Stimulated activated CD4-positive, alpha-beta T cell treated with anti-CD3 and anti-CD28 coated beads, Interleukin-12 subunit alpha, Interleukin-12 subunit beta, amount 100 ng/mL, for 4 hours (primary cell): ENCODE data around the gene TRIM17.

Experiments used
- DNase-seq: peaks from one replicate; pipeline ENCODE4 v3.0.0-alpha.2; 2020

Gene TRIM17

DNA sequence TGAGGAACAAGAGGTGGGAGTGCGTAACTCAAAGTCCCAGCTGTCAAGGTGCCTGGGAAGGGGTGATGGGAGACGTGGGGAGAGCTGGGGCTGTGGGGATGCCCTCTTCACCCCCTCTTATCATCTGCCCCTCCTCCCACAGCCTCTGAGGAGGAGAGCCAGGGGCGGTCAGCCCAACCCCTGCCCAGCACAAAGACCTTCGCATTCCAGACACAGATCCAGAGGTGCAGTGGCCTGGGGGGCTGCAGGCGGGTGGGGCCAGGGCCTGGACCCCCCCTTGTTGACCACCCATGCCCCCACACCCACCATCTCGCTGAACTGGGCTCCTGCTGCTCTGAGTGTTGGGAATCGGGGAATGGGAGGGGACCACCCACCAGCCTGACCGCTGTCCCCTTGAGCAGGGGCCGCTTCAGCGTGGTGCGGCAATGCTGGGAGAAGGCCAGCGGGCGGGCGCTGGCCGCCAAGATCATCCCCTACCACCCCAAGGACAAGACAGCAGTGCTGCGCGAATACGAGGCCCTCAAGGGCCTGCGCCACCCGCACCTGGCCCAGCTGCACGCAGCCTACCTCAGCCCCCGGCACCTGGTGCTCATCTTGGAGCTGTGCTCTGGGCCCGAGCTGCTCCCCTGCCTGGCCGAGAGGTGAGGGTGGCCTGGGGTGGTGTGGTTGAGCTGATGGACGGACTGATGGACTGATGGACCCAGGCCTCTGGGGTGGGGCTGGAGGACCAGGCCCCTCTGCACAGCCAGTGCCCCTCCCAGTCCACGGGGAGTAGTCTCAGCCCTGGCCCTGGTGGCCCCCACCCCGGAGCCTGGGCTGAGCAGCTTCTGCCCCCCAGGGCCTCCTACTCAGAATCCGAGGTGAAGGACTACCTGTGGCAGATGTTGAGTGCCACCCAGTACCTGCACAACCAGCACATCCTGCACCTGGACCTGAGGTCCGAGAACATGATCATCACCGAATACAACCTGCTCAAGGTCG is 39.7 kb downstream of the TRIM17 start:
- DNase-seq: no peak

DNA sequence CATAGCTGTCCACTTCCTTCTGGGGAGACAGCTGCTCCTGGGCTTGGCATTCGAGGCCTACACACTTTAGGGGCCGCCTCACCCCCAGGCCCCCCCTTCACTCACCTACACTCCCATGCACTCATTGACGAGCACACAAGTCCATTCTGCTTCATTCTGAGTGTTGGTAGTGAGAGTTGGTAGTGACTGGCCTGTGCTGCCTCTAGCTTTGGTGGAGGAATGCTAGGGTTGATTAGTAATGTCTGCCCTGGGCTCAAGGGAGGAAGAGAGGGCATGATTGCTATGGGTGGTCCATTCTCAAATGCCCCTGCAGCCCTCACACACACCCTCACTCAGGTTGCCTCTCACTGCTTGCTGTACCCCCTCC is 40.4 kb downstream of the TRIM17 start:
- DNase-seq: no peak

DNA sequence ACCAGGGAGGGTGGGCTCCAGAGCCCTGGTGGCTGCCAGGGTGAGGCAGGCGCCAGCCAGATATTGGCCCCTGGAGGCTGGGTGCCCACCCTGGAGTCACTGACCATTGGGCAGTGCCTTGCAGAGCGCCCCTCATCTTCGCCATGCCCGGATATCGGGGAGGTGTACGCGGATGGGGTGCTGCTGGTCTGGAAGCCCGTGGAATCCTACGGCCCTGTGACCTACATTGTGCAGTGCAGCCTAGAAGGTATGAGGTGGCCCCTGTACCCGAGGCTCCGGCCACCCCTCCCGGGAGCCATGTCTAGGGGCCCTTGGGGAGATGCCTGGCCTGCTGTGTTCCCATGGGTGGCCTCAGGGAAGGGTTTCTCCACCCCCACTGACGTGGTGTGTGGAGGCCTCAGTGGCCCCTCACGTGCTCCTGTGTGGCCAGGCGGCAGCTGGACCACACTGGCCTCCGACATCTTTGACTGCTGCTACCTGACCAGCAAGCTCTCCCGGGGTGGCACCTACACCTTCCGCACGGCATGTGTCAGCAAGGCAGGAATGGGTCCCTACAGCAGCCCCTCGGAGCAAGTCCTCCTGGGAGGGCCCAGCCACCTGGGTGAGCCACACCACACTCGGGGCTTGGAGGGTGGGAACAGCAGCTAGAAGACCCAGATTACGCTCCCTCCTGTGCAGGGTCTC is 40.9 kb downstream of the TRIM17 start:
- DNase-seq: no peak

DNA sequence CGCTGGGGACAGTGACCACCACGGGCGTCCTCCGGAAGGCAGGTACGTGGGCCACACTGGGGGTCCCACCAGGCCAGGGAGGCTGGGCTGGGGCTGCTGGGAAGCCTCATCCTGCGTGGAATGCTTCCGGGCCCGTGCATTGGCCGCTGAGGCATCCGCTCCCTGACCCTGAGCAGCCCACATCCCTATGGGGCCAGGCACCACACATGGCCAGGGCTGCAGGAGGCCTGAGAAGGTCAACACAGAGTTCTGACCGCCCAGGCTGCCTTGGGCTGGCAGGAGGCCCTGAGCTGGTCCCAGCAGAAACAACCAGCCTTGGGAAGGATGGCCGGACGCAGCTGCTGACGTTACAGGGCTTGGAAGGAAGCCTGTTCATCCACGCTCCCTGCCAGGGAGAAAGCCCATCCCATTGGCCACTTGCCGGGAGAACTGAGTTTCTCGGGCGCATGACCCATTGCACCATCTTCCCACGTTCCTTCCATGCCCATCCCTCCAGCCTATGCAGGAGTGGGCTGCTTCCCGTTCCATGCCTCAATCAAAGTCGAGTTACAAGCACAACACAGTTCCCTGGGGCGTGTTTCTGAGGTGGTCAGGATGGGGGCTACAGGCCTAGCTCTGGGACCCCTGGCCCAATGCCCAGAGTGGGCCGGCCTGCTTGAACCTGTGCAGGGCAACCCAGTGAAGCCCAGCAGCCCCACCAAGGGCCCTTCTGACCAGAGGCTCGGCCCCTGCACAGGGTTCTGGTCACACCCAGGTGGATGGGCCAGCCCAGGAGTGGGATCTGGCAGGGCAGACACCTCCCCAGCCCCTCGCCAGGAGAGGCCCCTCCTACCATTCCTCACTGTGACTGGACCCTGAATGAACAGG is 41.7 kb downstream of the TRIM17 start:
- no peak for DNase-seq

DNA sequence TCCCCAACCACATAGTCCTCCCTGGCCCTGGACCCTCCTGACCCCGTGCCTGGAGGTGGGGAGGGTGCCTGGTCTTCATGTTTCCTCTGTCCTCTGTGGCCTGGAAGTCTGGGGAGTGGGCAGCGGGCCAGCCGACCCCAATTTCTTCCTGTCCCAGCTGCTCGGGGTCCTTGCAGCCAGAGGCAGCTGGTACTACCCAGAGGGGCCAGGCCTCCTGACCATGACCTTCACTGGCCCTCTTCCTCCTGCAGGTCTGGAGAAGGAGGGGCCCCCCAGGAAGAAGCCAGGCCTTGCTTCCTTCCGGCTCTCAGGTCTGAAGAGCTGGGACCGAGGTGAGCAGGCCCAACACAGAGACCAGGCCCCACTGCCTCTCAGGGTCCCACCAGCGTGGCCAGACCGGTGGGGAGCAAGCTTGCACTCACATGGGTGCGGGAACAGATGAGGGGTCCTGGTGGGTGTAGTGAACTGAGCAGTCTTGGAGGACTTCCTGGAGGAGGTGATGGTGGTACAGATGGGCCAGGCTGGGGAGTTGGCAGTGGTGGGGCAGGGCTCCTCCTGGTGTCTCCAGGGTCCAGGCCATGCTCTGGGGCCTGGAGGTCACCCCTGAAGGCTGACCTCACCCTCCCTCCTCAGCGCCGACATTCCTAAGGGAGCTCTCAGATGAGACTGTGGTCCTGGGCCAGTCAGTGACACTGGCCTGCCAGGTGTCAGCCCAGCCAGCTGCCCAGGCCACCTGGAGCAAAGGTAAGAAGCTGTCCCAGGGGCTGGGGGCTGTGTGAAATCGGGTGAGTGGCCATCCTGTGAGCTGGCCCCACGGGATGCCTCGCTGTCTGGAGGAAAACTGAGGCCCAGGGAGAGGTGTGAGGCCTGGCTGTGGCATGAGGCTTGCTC is 42.7 kb downstream of the TRIM17 start:
- no peak for DNase-seq

DNA sequence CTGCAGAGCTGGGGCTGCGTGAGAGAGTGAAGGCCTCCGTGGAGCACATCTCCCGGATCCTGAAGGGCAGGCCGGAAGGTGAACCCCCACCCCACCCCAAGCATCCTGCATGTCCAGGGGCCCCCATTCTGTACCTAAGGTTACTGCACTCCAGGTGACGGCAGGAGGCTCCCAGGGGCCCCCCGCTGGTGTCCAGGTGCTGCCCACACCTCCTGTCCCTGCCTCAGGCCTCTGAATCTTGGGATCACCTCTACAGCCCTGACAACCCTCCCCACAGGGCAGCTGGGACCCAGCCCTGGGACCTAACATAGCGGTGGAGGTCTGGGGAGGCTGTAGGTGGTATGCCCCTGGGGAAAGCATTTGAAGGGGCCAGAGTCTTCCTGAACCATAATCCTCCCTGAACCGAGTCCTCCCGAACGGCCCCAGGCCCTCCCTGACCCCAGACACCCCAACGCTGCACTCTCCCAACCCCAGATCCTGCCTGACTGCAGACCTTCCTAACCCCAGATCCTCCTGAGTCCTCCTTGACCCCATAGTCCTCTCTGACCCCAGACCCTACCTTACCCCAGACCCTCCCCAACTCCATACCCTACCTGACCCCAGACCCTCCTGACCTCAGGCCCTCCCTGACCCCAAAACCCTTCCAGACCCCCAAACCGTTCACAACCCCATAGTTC is 43.5 kb downstream of the TRIM17 start:
- DNase-seq: no peak

DNA sequence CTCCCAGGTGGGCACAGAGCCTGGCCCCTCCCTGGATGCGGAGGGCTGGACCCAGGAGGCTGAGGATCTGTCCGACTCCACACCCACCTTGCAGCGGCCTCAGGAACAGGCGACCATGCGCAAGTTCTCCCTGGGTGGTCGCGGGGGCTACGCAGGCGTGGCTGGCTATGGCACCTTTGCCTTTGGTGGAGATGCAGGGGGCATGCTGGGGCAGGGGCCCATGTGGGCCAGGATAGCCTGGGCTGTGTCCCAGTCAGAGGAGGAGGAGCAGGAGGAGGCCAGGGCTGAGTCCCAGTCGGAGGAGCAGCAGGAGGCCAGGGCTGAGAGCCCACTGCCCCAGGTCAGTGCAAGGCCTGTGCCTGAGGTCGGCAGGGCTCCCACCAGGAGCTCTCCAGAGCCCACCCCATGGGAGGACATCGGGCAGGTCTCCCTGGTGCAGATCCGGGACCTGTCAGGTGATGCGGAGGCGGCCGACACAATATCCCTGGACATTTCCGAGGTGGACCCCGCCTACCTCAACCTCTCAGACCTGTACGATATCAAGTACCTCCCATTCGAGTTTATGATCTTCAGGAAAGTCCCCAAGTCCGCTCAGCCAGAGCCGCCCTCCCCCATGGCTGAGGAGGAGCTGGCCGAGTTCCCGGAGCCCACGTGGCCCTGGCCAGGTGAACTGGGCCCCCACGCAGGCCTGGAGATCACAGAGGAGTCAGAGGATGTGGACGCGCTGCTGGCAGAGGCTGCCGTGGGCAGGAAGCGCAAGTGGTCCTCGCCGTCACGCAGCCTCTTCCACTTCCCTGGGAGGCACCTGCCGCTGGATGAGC is 44.3 kb downstream of the TRIM17 start:
- no peak for DNase-seq

DNA sequence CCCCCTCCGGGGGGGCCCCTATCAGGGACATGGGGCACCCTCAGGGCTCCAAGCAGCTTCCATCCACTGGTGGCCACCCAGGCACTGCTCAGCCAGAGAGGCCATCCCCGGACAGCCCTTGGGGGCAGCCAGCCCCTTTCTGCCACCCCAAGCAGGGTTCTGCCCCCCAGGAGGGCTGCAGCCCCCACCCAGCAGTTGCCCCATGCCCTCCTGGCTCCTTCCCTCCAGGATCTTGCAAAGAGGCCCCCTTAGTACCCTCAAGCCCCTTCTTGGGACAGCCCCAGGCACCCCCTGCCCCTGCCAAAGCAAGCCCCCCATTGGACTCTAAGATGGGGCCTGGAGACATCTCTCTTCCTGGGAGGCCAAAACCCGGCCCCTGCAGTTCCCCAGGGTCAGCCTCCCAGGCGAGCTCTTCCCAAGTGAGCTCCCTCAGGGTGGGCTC is 44.9 kb downstream of the TRIM17 start:
- DNase-seq: no peak

DNA sequence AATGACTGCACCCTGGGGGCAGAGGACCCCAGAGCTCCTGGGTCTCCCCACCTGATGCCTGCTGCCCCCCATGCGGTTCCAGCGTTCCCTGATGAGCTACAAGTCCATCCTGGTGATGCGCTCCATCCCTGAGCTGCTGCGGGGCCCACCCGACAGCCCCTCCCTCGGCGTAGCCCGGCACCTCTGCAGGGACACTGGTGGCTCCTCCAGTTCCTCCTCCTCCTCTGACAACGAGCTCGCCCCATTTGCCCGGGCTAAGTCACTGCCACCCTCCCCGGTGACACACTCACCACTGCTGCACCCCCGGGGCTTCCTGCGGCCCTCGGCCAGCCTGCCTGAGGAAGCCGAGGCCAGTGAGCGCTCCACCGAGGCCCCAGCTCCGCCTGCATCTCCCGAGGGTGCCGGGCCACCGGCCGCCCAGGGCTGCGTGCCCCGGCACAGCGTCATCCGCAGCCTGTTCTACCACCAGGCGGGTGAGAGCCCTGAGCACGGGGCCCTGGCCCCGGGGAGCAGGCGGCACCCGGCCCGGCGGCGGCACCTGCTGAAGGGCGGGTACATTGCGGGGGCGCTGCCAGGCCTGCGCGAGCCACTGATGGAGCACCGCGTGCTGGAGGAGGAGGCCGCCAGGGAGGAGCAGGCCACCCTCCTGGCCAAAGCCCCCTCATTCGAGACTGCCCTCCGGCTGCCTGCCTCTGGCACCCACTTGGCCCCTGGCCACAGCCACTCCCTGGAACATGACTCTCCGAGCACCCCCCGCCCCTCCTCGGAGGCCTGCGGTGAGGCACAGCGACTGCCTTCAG is 45.5 kb downstream of the TRIM17 start:
- no peak for DNase-seq

DNA sequence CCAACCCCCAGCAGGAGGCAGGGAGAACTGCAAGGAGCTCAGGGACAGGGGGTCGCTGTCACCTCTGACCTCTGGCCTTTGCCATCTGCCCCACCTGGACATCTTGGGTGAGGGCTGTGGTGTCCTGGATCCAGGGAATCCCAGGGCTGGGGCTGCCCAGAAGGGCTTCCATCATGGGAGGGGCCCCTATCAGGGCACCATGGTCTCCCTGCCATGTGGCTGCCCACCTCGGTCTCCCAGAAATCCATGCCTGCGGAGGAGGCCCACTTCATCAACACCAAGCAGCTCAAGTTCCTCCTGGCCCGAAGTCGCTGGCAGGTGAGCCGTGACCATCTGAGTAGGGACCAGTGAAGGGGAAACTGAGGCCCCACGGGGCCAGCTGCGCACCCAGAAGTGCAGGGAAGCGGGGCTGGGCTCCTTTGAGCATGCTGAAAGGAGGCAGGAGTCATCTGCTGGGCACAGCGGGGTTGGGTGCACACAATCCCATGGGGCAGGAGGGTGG is 46.2 kb downstream of the TRIM17 start:
- DNase-seq: no peak

DNA sequence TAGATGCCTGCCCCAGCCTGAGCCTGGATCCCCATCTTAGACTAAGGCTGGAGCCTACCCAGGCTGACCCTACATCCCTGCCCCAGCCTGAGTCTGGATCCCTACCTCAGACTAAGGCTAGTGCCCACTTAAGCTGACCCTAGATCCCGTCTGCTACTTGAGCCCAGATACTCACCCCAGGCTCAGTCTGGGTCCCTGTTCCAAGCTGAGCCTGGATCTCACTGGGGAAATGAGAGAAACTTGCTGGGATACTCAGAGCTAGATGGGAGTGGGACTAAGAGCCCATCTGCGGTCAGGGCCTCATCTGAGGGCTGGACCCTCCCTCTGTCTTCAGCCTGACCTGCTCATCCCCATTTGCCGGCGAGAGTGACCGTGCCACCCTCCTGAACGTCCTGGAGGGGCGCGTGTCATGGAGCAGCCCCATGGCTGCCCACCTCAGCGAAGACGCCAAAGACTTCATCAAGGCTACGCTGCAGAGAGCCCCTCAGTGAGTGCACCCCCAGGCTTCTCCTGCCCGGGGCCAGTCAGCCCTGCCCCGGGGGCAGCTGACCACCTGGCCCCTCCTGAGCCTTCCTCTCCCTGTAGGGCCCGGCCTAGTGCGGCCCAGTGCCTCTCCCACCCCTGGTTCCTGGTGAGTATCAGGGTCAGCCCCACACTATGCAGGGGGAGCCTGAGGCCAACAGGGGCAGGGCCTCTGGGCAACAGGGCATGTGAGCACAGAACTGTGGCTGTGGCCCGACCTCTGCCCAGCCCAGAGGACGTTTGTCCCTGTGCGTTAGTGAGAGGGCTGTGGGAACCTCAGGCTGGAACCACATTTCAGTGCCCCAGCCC is 46.8 kb downstream of the TRIM17 start:
- no peak for DNase-seq

DNA sequence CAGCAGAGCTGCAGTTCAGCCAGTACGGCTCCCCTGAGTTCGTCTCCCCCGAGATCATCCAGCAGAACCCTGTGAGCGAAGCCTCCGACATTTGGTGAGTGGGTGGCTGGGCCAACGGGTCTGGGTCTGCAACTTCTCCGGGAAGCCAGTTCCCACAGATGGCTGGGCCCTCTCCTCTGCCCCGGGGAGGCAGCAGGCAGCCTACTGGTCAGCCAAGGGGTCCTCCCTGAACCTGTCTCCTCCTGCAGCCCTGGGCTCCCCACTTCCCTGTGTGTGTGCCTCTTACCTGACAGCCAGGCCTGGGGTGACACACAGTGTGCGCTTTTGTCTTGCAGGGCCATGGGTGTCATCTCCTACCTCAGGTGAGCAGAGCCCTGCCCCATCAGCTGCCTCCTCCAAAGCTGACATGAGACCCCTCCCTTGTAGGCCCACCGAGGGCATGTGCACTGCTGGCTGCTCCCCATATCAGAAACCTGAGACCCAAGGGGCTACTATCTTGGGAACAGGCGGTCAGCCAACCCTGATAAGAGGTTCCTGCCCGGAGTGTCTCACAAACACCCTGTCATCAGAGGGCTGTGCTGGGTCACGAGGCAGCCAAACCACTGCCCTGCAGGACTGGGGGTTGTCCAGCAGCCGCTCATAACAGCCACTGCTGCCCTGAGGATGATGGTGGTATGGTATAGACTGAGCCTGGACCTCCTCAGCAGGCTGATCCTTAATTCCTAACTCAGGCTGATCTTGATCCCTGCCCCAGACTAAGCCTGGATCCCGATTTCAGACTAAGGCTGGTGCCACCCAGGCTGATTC is 47.7 kb downstream of the TRIM17 start:
- no peak for DNase-seq

DNA sequence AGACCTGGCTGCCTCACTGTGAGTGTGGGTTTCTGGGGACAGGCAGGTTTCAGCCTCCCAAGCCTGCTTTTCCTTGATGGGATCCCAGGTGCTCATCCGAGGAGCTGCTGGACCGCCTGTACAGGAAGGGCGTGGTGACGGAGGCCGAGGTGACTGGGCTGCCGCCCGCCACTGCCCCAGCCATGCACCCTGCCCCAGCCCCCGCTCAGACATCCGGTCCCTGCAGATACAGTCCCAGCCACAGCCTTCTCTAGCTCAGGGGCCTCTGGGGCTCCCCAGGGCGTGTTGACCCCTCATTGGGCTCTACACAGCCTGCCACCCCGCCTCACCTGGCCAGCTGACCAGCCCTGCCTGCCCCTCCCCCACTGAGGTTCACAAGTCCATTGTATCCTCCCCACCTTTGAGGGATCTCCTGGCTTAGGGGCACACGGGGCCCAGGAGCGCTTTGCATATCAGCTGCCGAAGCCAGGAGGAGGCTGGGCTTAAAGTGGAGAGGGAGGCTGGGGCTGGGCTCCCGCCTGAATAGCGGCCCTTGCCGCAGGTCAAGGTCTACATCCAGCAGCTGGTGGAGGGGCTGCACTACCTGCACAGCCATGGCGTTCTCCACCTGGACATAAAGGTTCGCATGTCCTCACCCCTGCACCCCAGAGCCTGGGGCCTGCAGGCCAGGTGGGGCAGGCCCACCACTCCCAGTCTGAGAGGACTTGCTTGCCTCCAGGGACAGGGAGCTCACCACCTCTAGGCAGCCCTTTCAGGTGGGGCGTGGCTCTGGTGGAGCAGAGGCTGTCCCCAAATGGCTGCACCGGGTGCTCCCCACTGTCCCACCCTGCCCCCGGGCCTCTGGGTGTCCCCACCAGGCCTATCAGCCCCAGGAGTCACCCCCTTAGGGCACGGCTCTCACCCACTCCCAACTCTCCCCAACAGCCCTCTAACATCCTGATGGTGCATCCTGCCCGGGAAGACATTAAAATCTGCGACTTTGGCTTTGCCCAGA is 48.6 kb downstream of the TRIM17 start:
- no peak for DNase-seq

DNA sequence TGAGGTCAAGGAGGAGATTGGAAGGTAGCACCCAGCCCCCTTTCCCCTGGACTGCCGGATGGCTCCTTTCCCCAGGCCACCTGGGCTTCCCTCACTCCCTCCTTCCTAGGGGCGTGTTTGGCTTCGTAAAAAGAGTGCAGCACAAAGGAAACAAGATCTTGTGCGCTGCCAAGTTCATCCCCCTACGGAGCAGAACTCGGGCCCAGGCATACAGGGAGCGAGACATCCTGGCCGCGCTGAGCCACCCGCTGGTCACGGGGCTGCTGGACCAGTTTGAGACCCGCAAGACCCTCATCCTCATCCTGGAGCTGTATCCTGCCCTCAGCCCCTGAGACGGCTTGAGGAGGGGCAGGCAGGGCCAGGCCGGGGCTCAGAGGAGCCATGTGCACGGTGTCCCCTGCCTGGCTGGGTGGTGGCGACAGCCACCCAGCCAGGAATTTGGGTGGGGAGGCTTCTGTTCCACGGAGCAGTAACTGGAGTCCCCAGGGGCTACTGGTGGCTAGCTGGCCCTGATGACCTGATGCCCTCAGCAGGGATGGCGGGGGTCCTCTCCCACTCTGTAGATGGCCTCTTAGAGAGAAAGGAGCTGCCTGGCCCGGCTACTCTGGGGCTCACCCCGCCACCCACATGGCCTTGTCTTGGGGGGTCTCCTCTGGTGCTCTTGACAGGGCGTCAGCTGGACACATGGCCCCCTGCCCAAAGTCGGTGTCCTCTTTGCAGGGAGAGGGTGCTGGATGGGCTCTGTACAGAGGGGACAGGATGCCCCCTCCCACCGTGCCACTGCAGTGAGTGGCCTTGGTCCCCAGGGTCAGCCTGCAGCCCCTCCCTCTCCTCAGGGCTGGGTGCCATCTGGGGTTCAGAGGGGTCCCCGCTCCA is 49.6 kb downstream of the TRIM17 start:
- no peak for DNase-seq
